ENCODE measurements around the gene PTPN9.
"Not testable (repeated sequence)": the region's sequence is repeated elsewhere in the genome, so short reads cannot be mapped to it uniquely, and the experiment has no call there.

Gene PTPN9

DNA sequence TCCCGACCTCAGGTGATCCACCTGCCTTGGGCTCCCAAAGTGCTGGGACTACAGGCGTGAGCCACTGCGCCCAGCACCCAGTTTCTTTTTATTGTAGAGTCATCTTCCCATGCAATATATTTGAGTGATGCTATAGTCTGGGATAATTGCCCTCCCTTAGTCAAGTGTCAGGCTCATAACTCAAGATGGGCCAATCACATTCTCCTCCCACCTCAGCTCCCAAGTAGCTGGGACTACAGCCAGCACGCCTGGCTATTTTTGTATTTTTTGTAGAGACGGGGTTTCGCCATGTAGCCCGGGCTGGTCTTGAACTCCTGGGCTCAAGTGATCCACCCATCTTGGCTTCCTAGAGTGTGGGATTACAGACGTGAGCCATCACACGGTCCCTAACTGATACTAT, 15.2 kb upstream of the PTPN9 start:
- H3K4me3 ChIP-seq (ENCODE audit: low read length): no peak overlapping the region
- DNase-seq (ENCODE audit: low read depth): no peak
- no peak for TF ChIP-seq CTCF (conservative IDR thresholded peaks at IDR 0.05; ENCODE audit: low read depth, low read length)

DNA sequence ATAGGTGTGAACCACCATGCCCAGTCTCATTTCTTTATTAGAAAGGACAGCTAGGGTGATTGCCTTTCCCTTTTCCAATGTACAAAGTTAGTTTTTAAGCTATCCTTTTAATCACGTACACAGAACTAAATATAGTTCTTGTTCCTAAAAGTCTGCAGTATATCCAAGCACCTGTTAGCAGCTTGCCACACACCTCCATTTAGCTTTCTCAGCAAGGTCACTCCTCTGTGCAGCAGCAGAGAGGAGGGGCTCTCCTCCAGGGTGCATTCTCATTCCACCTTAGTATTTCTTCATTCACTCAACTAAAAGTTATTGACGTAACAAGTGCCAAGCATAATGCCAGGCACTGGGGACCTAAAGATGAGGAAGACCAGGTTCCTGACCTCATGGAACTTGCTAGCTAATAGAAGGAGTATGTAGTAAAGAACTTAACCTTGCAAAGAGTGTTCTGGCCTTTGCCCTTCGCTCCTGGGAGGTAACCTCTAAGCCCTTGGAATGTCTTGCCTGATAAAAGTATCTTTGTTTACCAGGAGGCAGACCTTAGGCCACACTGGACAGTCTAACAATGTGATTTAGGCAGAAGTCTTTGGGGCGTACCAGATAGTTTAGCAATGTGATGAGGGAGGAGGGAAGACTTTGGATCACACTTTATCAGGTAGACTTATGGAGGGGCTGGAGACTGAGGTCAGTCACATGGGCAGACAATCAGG, 12.7 kb upstream of the PTPN9 start:
- no peak overlapping the region for H3K4me3 ChIP-seq (ENCODE audit: low read length)
- no peak for TF ChIP-seq CTCF (conservative IDR thresholded peaks at IDR 0.05; ENCODE audit: low read depth, low read length)
- DNase-seq (ENCODE audit: low read depth): no peak

DNA sequence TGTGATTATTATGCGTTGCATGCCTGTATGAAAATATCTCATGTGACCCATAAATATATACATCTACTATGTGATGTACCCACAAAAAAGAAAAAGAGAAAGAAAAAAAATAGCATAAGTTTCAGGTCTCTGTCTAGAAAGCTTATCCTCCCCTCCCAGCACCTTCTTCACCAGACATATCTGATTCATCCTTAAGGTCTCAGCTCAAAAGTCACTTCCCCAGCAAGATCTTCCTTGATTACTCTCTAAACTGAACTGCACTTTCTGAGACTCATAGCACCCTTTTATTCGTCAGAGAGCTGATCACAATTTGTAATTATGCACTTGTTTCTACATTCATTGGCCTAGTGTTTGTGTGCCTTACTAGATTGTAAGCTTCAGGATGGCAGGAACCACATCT, 11.1 kb upstream of the PTPN9 start:
- no peak for TF ChIP-seq CTCF (conservative IDR thresholded peaks at IDR 0.05; ENCODE audit: low read depth, low read length)
- H3K4me3 ChIP-seq (ENCODE audit: low read length): no peak overlapping the region
- DNase-seq (ENCODE audit: low read depth): no peak

DNA sequence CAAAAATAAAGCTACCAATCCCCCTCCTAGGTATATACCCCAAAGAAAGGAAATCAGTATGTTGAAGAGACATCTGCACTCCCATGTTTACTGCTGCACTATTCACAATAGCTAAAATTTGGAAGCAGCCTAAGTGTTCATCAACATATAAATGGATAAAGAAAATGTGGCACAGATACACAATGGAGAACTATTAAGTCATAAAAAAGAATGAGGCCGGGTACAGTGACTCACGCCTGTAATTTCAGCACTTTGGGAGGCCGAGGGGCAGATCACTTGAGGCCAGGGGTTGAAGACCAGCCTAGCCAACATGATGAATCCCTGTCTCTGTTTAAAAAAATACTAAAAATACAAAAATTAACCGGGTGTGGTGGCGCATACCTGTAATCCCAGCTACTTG, 10.0 kb upstream of the PTPN9 start:
- DNase-seq (ENCODE audit: low read depth): no peak
- no peak overlapping the region for H3K4me3 ChIP-seq (ENCODE audit: low read length)
- no peak for TF ChIP-seq CTCF (conservative IDR thresholded peaks at IDR 0.05; ENCODE audit: low read depth, low read length)

DNA sequence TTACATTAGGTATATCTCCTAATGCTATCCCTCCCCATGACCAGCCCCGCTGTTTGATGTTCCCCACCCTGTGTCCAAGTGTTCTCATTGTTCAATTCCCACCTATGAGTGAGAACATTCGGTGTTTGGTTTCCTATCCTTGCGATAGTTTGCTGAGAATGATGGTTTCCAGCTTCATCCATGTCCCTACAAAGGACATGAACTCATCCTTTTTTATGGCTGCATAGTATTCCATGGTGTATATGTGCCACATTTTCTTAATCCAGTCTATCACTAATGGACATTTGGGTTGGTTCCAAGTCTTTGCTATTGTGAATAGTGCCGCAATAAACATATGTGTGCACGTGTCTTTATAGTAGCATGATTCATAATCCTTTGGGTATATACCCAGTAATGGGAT, 7.3 kb upstream of the PTPN9 start:
- DNase-seq (ENCODE audit: low read depth); H3K4me3 ChIP-seq (ENCODE audit: low read length): not testable (repeated sequence)

DNA sequence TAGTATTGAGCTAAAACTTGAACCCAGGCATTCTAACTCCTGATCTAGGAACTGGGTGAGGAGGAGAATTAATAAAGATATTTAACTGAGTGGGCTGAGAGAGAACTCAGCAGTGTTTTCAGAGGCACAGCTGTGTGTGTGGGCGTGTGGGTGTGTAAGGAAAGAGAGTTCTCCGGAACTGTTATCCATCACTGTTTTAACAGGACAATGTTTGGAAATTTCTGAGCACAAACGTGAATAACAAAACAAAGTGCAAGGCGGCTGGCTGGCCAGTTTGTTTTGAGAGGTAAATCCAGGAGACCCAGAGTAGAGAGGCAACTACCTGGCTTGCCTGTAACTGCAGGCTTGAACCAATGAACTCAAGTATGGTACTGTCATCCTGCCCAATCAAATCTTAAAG, 5.0 kb upstream of the PTPN9 start:
- TF ChIP-seq CTCF (conservative IDR thresholded peaks at IDR 0.05; ENCODE audit: low read depth, low read length): no peak
- H3K4me3 ChIP-seq (ENCODE audit: low read length): no peak overlapping the region
- no peak for DNase-seq (ENCODE audit: low read depth)

- DNase-seq (ENCODE audit: low read depth): no peak
- no peak for TF ChIP-seq CTCF (conservative IDR thresholded peaks at IDR 0.05; ENCODE audit: low read depth, low read length)
- H3K4me3 ChIP-seq (ENCODE audit: low read length): no peak overlapping the region
Observed at GRCh38 chr15:75583701-75584100, 4.6 kb upstream of the PTPN9 start.

- H3K4me3 ChIP-seq (ENCODE audit: low read length); DNase-seq (ENCODE audit: low read depth): not testable (repeated sequence)
Observed at GRCh38 chr15:75582943-75583342, 3.8 kb upstream of the PTPN9 start.
